HG02852 (cell line): ENCODE data around the gene SLC39A11.
"Not testable (repeated sequence)": the region's sequence is repeated elsewhere in the genome, so short reads cannot be mapped to it uniquely, and the experiment has no call there.

Source experiments
- ATAC-seq: cut with Tn5 transposase; IDR thresholded peaks from one replicate; pipeline ENCODE4 v1.9.1; 2021; ENCODE audit warnings: mild to moderate bottlenecking, moderate library complexity; ENCODE audit not compliant: unreplicated experiment

SLC39A11 gene

DNA sequence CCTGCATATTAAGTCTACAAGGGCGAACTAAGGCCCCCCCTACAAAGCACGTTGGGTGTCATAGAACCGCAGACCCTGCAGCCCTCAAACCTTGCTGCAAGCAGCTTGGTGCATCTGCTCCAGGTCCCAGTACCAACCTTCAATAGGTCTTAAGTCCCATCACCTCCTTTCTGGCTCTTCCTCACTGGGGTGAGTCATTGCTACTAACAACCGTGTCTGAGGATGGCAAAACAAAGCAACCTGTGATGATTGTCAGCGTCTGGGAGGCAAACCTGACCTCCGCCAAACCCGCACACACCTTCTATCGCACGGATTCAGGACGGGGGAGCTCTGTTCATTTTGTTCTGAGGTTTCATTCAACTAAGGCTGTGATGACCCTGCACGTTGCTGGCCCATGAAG is 138.9 kb downstream of the SLC39A11 start:
- no peak for ATAC-seq

- no peak for ATAC-seq
Observed at GRCh38 chr17:72952641-72953315, 139.7 kb downstream of the SLC39A11 start.

- ATAC-seq: no peak
Observed at GRCh38 chr17:72952220-72952619, 140.3 kb downstream of the SLC39A11 start.

- ATAC-seq: no peak
Observed at GRCh38 chr17:72950242-72950931, 142.1 kb downstream of the SLC39A11 start.

GRCh38 chr17:72948115-72948514 is 144.4 kb downstream of the SLC39A11 start:
- ATAC-seq: no peak

DNA sequence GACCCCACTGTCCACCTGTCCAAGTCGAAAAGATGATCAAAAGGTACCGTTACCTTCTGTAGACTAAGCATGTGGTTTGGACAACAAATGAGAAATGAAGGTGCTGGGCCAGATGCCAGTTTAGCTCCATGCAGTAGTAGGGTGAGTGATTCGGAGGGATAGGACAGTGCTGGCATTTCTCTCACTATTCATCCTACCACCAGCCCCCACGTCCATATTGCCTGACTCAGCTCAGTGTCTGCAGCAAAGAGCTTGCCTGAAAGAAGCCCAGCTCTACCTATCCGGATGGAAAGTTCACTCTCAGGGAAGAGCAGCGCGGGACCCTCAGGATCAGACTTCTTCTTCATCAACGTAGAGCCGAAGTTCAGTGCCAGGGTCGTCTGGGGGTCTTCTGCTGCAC is 145.0 kb downstream of the SLC39A11 start:
- ATAC-seq: no peak

- no peak for ATAC-seq
Observed at GRCh38 chr17:72946696-72947095, 145.8 kb downstream of the SLC39A11 start.

GRCh38 chr17:72946156-72946555 is 146.3 kb downstream of the SLC39A11 start:
- no peak for ATAC-seq

- no peak for ATAC-seq
Observed at GRCh38 chr17:72945473-72945872, 147.0 kb downstream of the SLC39A11 start.

DNA sequence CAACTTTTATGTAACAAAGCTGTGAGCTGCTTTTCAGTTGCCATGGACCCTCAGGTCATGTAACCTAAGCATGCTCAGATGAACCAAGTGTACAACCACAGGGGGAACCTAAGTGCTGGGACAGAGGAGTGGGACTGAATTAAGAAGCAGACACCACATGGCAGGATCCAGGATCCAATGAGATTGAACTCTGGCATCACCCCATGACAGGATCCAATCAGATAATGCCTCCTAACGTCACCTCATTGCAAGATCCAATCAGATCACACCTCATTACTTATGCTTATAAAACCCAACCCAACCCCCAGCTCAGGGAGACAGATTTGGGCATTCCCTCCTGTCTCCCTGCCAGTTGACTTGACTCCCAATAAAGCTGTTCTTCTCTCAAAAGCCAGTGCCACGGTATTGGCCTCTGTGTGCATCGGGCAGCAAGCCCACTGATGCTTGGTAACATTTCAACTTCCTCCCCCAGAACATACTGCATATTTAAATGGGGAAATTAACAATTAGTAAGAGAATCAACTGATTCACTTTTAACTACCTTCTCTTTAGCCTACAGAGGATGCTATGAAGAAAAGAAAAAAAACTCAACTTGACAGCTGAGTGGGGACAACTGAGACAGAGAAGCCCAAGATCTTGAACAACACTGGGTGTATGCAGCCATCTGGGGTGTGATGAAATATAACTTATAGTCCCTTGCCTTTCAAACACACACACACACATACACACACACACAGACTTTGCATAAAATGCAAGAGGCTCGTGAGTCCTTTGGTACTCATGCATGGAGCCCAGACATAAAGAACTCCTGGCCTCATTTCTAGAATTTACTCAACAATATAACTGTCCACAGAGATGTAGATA is 148.4 kb downstream of the SLC39A11 start:
- no peak for ATAC-seq

- ATAC-seq: no peak
Observed at GRCh38 chr17:72942579-72942978, 149.9 kb downstream of the SLC39A11 start.

GRCh38 chr17:72940496-72940895 is 152.0 kb downstream of the SLC39A11 start:
- no peak for ATAC-seq

- ATAC-seq: no peak
Observed at GRCh38 chr17:72938482-72938881, 154.0 kb downstream of the SLC39A11 start.

GRCh38 chr17:72937707-72938106 is 154.8 kb downstream of the SLC39A11 start:
- ATAC-seq: no peak

DNA sequence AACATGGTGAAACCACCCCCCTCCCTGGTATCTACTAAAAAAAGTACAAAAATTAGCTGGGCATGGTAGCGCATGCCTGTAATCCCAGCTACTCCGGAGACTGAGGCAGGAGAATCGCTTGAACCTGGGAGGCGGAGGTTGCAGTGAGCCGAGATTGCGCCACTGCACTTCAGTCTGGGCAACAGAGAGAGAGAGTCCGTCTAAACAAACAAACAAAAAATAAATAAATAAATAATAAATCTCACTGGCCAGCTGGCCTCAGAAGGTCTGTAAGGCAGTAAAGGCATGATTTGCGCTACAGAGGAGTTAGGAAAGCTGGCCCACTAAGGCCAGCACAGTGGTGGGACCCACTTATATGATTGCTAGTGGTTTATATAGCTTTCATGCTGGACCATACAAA is 155.2 kb downstream of the SLC39A11 start:
- ATAC-seq: not testable (repeated sequence)

- no peak for ATAC-seq
Observed at GRCh38 chr17:72935984-72936383, 156.5 kb downstream of the SLC39A11 start.

GRCh38 chr17:72934927-72935326 is 157.6 kb downstream of the SLC39A11 start:
- no peak for ATAC-seq

- ATAC-seq: peak; percentile 60
Observed at GRCh38 chr17:72931635-72932034, 160.9 kb downstream of the SLC39A11 start.

GRCh38 chr17:72931163-72931562 is 161.3 kb downstream of the SLC39A11 start:
- peak; percentile 90 for ATAC-seq

GRCh38 chr17:72930031-72930430 is 162.5 kb downstream of the SLC39A11 start:
- ATAC-seq: no peak

- ATAC-seq: no peak
Observed at GRCh38 chr17:72928454-72929136, 163.9 kb downstream of the SLC39A11 start.
